Suppressor macrophage (primary cell): ENCODE results near the gene ABHD17C.
"Not testable (repeated sequence)": the region's sequence is repeated elsewhere in the genome, so short reads cannot be mapped to it uniquely, and the experiment has no call there.

Experiments
- DNase-seq, 4 experiments: peaks; one replicate each; pipeline ENCODE4 v3.0.0-alpha.2; 2020 to 2022

The ABHD17C gene

DNA sequence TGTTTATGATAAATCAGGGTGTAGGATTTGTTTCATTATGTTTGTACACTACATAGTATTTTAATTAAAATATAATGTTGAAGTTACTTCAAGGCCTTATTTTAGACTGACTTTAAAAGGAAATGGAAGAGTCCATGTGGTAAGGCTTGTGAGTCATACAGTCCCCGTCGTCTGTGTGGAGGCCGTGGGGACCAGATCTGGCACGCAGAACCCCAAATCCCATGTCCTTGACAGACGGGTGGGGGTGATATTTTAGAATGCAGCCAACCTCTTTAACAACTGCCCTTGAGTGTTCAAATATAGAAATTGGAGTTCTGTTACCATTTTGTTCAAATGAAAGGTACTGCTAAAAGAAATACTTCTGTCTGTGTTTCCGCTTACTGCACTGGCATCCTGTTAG, 35.8 kb downstream of the ABHD17C start:
- peak in 3 of 4 experiments; percentile 29 to 41 (median 36) for DNase-seq

GRCh38 chr15:80732167-80732566, 37.1 kb downstream of the ABHD17C start:
- no peak for DNase-seq

DNA sequence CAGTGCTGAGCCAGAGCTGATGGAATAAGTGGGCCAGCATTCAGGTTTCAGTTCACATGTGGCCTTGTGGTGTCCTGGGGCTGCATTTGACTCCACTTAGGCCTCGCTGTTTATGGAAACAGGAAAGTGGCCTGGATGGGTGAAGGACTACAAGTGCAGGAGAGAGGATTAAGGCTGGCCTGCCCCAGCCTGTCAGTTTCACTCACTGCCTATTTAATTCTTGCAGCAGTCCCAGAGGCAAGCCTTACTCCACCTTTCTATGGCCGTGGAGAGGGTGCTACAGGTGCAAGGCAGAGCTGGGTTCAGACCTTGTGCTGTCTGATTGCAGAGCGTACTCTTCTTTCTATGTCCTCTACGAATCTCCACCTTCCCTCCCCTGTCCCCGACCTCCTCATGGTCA, 37.7 kb downstream of the ABHD17C start:
- no peak for DNase-seq

- no peak for DNase-seq
These were observed 38.4 kb downstream of the ABHD17C start for GRCh38 chr15:80733460-80733859.

DNA sequence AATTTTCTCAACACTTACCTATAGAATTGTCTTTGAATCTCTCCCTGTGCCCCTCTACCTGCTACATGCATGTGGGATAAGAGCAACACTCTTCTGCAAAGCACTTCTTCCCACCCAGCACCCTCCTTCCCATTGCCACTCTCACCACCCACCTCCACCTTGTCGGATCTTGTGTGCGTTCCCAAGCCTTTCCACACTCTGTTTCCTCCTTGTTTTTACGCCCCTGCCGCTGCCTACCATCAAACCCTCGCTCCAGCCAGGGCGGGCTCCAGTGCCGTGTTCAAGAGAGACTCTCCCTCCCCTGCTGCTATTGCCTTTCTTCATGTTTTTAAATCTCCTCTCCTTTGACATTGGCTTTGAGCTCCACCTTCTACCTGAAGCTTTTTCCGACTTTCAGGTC, 40.2 kb downstream of the ABHD17C start:
- no peak for DNase-seq

- no peak for DNase-seq
These were observed 41.5 kb downstream of the ABHD17C start for GRCh38 chr15:80736560-80736959.

DNA sequence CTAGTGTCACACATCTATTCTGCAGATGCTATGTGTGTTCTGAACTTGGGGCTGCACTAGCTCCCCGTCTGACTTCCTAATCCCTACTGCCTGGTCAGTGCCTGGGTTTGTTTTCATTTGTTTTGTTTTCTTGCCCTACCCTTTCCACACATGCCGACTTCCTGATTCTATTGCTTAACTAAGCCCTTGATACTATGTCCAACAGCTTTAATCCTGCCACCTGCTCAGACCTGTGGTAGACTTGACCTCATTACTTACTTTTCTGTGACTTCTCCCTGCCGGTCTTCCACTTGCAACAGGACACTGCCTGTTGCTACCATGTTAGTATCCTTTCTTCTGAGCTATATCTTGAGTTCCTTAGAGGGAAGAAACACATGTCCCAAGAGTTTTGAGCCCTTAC, 44.8 kb downstream of the ABHD17C start:
- DNase-seq: no peak

DNA sequence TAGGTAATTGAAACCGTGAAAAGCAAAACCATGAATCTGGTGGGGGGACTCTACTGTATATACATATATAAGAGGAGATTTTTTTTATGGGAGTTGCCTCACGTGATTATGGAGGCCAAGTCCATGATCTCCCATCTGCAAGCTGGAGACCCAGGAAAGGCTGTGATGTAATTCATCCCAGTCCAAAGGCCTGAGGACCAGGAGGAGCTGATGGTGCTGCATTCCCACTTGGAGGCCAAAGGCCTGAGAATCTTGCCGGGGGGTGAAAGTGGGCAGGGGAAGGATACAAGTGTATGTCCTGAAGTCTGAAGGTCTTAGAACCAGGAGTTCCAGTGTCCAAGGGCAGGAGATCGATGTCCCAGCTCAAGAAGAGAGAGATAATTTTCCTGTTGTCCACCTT, 47.0 kb downstream of the ABHD17C start:
- DNase-seq: no peak

GRCh38 chr15:80743189-80743833, 48.2 kb downstream of the ABHD17C start:
- DNase-seq: no peak

- DNase-seq: peak in 1 of 4 experiments; percentile 14
These were observed 49.3 kb downstream of the ABHD17C start for GRCh38 chr15:80744415-80744814.

DNA sequence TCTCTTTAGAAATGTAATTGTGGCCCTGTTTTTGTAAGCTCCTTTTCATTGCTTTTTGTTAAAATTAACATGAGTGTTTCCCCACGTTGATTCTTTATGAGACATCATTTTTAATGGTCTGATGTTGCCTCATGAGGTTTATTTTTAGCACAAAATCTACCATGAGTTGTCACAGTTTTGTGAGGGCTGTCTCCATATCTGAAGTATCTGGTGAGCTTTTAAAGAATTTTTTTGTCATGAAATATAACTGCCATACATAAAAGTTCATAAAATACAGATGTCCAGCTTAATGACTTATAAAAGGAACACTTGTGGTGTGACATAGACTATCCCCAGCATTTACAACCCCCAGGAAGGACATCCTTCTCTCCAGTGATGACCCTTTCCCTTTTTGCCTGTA, 49.7 kb downstream of the ABHD17C start:
- DNase-seq: no peak

DNA sequence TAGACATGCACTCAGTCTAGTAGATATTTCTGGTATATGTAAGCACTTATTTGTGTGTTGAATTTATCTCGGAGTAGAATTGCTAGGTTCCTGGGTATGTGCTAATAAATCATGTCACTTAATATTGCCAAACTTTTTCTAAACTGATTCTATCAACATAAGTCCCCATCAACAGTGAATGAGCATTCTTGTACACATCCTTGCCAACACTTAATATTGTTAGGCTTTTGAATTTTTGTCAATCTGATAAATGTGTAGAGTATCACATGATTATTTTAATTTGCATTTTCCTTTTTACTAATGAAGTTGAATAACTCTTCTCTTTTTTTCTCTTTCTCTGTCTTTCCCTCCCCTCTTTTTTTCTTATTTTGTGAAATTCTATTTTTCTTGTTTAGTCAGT, 50.8 kb downstream of the ABHD17C start:
- DNase-seq: no peak

DNA sequence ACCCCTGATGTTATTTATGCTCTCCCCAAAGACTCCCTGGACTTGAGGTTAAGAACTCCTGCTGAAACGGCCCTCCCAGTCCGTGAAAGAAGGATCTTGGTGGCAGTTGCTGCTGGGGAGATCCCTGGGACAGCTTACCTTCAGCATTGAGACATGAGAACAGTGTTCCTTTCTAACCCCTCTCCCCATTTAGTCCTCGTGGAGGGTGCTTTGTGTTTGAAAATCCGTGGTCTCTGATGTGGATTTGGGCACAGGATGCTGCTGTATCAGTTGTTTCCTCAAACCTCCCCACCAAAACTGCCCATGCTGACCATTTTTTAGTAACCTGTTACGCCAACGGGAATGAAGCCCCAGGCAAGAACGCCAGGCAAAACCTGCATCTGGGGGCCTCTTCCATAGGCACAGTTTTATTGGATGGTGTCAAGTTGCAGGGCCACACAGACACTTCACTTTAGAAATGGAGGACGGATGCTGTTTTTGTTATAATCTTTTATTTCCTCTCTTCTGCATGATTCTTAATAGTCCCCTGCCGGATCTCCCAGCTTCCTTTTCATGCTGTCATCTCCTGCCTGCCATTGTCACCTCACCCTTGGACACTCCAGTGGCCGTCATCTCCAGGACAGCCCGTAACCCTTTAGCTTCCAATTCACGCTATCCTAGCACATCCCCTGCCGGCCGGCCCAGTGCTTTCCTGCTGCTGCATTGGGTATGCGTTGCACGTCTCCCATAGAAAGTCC, 52.4 kb downstream of the ABHD17C start:
- no peak for DNase-seq

- no peak for DNase-seq
These were observed 54.5 kb downstream of the ABHD17C start for GRCh38 chr15:80749589-80749988.

DNA sequence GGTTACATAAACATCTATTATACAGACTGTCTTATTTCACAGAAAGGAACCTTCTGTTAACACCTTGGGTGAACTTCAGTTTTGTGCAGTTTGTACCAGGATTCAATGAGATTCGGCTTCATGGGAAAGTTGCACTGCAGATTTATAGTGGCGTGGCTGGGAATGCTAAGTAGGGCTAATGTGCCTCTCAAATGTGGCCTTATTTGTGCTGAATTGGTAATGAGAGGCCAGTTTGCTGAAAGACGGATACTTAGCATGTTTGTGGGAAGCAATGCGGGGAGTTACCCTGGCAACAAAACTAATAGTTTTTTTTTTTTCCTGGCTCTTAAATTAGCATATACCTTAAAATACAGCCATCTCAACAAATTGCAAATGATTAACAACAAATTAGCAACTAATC, 55.5 kb downstream of the ABHD17C start:
- DNase-seq: no peak

- no peak for DNase-seq
These were observed 57.1 kb downstream of the ABHD17C start for GRCh38 chr15:80752204-80752603.

DNA sequence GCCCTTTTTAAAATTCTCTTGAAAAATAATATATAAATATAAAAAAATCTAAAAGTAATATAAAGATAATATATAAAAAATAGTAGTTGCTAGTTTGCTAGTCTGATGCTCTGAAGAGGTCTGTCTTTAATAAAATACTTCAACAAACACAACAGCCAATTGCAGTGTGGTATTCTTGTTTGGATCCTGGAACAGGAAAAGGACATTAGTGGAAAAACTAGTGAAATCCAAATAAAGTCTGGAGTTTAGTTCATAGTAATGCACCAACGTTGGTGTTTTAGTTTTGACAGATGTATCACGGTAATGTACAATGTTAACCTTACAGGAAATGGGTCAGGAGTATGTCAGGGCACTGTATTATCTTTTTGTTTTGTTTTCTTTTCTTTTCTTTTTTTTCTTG, 58.1 kb downstream of the ABHD17C start:
- no peak for DNase-seq

DNA sequence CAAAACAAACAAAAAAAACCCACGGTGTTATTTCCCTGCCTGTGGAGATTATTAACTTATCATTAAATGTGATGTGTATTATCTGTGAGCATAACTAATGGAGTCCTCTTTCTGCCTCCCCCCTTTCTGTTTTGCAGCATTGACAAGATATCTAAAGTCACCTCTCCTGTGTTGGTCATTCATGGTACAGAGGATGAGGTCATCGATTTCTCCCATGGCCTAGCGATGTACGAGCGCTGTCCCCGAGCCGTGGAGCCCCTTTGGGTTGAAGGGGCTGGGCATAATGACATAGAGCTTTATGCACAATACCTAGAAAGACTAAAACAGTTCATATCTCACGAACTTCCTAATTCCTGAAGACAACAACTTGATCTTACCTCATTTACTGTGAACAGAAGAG, 58.9 kb downstream of the ABHD17C start:
- DNase-seq: no peak

DNA sequence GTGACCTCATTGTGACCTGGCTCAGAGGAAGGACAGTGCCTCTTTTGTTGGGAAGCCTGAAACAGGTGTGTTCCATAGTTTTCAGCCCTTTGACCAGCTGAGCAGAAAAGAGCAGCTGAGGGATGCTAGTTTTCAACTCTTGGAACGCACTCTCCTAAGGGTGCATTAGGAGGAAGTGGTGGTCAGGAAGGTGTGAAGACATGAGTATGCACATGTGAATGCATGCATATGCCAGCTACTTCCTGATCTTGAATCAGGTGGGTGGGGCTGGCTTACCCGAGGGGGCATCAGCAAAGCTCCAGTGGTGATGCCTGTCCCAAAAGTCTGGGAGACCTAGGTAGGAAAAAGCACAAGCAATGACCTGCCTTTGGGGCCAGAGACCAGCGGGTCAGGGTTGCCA, 60.8 kb downstream of the ABHD17C start:
- no peak for DNase-seq

GRCh38 chr15:80758130-80758745, 63.1 kb downstream of the ABHD17C start:
- no peak for DNase-seq

- no peak for DNase-seq
These were observed 65.8 kb downstream of the ABHD17C start for GRCh38 chr15:80760960-80761359.

GRCh38 chr15:80761754-80762153, 66.6 kb downstream of the ABHD17C start:
- DNase-seq: no peak

- DNase-seq: not testable (repeated sequence)
These were observed 68.1 kb downstream of the ABHD17C start for GRCh38 chr15:80763235-80763634.

- DNase-seq: no peak
These were observed 69.4 kb downstream of the ABHD17C start for GRCh38 chr15:80764535-80764934.
